ENCODE measurements around the gene CFAP107.
"Not testable (repeated sequence)": the region's sequence is repeated elsewhere in the genome, so short reads cannot be mapped to it uniquely, and the experiment has no call there.

DNA sequence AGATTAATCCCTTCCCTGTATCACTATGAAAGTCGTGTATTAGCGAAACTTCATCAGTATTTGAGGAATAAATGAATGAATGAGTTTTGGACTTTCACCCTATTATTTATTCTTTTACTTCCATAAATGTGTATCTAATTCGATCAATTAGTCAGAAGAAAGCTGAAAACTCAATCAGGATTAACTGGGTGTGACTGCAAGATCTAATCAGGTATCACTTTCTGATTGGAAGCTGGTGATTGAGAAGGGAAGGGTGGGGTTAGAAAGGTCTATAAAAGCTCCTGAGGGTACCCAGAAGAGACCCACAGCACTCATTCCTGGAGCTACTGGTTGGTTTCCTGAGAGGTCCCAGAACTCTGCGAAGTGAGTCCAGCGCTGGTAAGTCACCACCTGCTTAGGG is 45.1 kb downstream of the CFAP107 start, which contains the start of gene PRAMEF1:
- not testable (repeated sequence) for TF ChIP-seq SIN3A (IDR thresholded peaks at IDR 0.05; ENCODE audit: borderline replicate concordance, insufficient read depth, low read length); POLR2AphosphoS5 (IDR thresholded peaks at IDR 0.05; ENCODE audit: low read depth, low read length); TAF1 (IDR thresholded peaks at IDR 0.05; ENCODE audit: borderline replicate concordance, insufficient read depth, low read length)
